CD14-positive monocyte (primary cell): Measurements from ENCODE around the gene MRPS9. TPM values are rescaled to one million over a fixed set of nuclear protein-coding genes. Genes with fewer than 3 reads are reported as not detected.

Source experiments
- DNase-seq, 3 donors: peaks; one replicate each; pipeline ENCODE4 v3.0.0-alpha.2; 2011 to 2022
- H2AFZ ChIP-seq: 2 replicates; pipeline ENCODE4 v1.6.0; 2012; ENCODE audit warnings: mild to moderate bottlenecking, low read depth, low read length, inconsistent platforms; ENCODE audit not compliant: insufficient read depth, poor library complexity, severe bottlenecking
- H3K27ac ChIP-seq, 2 donors: 1 replicate in 1 of 2; 2 replicates in 1 of 2; pipeline ENCODE4 v1.5.1; 2012 to 2013; ENCODE audit warnings: low read length in 2 of 2, control low read depth in 1 of 2, inconsistent platforms in 1 of 2, low read depth in 1 of 2, mild to moderate bottlenecking in 1 of 2
- H3K27me3 ChIP-seq, 2 donors: one replicate each; pipeline versions ENCODE4 v1.6.0 to v1.6.1; 2011 to 2013; ENCODE audit warnings: low read length in 2 of 2; ENCODE audit not compliant: control insufficient read depth in 2 of 2, insufficient read depth in 2 of 2
- H3K36me3 ChIP-seq, 2 donors: replicated peaks in 1 of 2; 1 replicate in 1 of 2; 2 replicates in 1 of 2; pipeline versions ENCODE4 v1.5.1 to v1.6.1; 2012 to 2013; ENCODE audit warnings: low read length in 2 of 2, control low read depth in 1 of 2, inconsistent platforms in 1 of 2, mild to moderate bottlenecking in 1 of 2; ENCODE audit not compliant: insufficient read depth in 2 of 2, control insufficient read depth in 1 of 2
- H3K4me1 ChIP-seq, 2 donors: 1 replicate in 1 of 2; 2 replicates in 1 of 2; pipeline versions ENCODE4 v1.5.1 to v1.6.1; 2012 to 2013; ENCODE audit warnings: low read length in 2 of 2, control low read depth in 1 of 2, inconsistent platforms in 1 of 2, mild to moderate bottlenecking in 1 of 2, moderate library complexity in 1 of 2; ENCODE audit not compliant: insufficient read depth in 2 of 2, control insufficient read depth in 1 of 2
- H3K4me2 ChIP-seq: replicated peaks from 2 replicates; pipeline ENCODE3; 2012; ENCODE audit warnings: low read length, moderate library complexity, mild to moderate bottlenecking; ENCODE audit not compliant: poor library complexity, severe bottlenecking; ENCODE audit errors: extremely low read depth
- H3K4me3 ChIP-seq, 3 experiments: fragments of 200-600 bp in 1 of 3; sonication (generic) in 1 of 3; replicated peaks in 1 of 3; 1 replicate in 2 of 3; 2 replicates in 1 of 3; pipeline ENCODE4 v1.5.1; 2011 to 2013; ENCODE audit warnings: low read length in 3 of 3, mild to moderate bottlenecking in 3 of 3, control low read depth in 2 of 3, low read depth in 2 of 3, inconsistent platforms in 1 of 3, moderate library complexity in 1 of 3
- H3K79me2 ChIP-seq: 2 replicates; pipeline ENCODE4 v1.6.0; 2012; ENCODE audit warnings: mild to moderate bottlenecking, control low read depth, inconsistent platforms, low read length, moderate library complexity; ENCODE audit not compliant: insufficient read depth
- H3K9ac ChIP-seq: 2 replicates; pipeline ENCODE4 v1.6.0; 2017; ENCODE audit warnings: low read length, mild to moderate bottlenecking; ENCODE audit not compliant: insufficient read depth, poor library complexity, severe bottlenecking
- H3K9me3 ChIP-seq, 2 donors: replicated peaks in 1 of 2; 1 replicate in 1 of 2; 2 replicates in 1 of 2; pipeline versions ENCODE4 v1.5.1 to v1.6.1; 2012 to 2013; ENCODE audit warnings: low read length in 2 of 2, control low read depth in 1 of 2; ENCODE audit not compliant: control insufficient read depth in 1 of 2, insufficient read depth in 1 of 2
- H4K20me1 ChIP-seq: 2 replicates; pipeline ENCODE4 v1.6.0; 2012; ENCODE audit warnings: mild to moderate bottlenecking, low read length, control low read depth, moderate library complexity; ENCODE audit not compliant: insufficient read depth
- H3K27ac Mint-ChIP-seq, 7 donors: one replicate each; pipeline ENCODE4 v1.8.0; 2020; ENCODE audit warnings: mild to moderate bottlenecking in 7 of 7, mixed read lengths in 7 of 7, moderate library complexity in 6 of 7, inconsistent platforms in 2 of 7
- H3K27me3 Mint-ChIP-seq, 3 donors: one replicate each; pipeline ENCODE4 v1.8.0; 2021 to 2022; ENCODE audit warnings: low read depth in 3 of 3, mild to moderate bottlenecking in 3 of 3, mixed read lengths in 3 of 3, moderate library complexity in 3 of 3, inconsistent platforms in 1 of 3
- H3K36me3 Mint-ChIP-seq, 2 donors: one replicate each; pipeline ENCODE4 v1.8.0; 2020; ENCODE audit warnings: mixed read lengths in 2 of 2, inconsistent platforms in 1 of 2, mild to moderate bottlenecking in 1 of 2
- H3K4me1 Mint-ChIP-seq: one replicate; pipeline ENCODE4 v1.8.0; 2020; ENCODE audit warnings: mild to moderate bottlenecking, mixed read lengths
- H3K4me3 Mint-ChIP-seq, 2 donors: one replicate each; pipeline ENCODE4 v1.8.0; 2020; ENCODE audit warnings: mild to moderate bottlenecking in 2 of 2, mixed read lengths in 2 of 2, moderate library complexity in 1 of 2
- H3K9me3 Mint-ChIP-seq, 7 donors: one replicate each; pipeline ENCODE4 v1.8.0; 2020 to 2022; ENCODE audit warnings: mixed read lengths in 7 of 7, mild to moderate bottlenecking in 6 of 7, moderate library complexity in 6 of 7, inconsistent platforms in 2 of 7
- WGBS: methylation state at CpG from one replicate; pipeline ENCODE4 v1.1.5; 2013; ENCODE audit warnings: missing lambda C conversion rate; ENCODE audit not compliant: insufficient coverage; 5-methylcytosine and 5-hydroxymethylcytosine counted together
- intact Hi-C, 2 donors: fragments of 100-400 bp; cut with micrococcal nuclease; formaldehyde crosslinking; loops; one replicate each; pipeline versions ENCODE4 v1.15.0 to v1.15.1; 2023
- polyA plus RNA-seq, 3 donors: library from polyadenylated mRNA; depleted of rRNA in 1 of 3; unstranded in 2 of 3; stranded (reverse) in 1 of 3; fragments of 300-500 nt in 2 of 3; fragments of >200 nt in 1 of 3; fragmentation: Illumina TruSeq in 2 of 3; gene quantifications; 1 replicate in 2 of 3; 2 replicates in 1 of 3; pipeline ENCODE4 v1.2.3, GENCODE V29; 2012 to 2021
- TF ChIP-seq, protein P1 (sequence below): fragments of 200-600 bp; IDR thresholded peaks from one replicate; pipeline ENCODE4 v1.8.0; 2022; ENCODE audit warnings: antibody characterized with exemption, mild to moderate bottlenecking

Gene MRPS9
- polyA plus RNA-seq, 3 donors: 9.9 to 12.5 (median 11.6) TPM

DNA sequence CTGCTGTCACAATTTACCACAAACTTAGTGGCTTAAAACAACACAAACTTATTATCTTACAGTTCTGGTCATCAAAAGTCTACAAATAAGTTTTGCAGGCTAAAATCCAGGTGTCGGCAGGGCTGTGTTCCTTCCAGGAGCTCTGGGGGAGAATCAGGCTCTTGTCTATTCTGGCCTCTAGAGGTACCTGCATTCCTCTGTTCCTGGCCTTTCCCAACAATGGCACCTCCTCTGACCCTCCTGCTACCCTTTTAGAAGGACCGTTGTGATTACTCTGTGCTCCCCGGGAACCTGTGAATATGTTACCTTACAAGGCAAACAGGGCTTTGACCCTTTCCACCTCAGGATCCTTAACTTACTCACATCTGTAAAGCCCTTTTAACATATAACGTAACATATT is 98.5 kb downstream of the MRPS9 start:
- Histone ChIP-seq H3K79me2 (no peaks in the 10 kb centered on the region), H2AFZ (no peak overlapping the region), H3K36me3 (no peaks in the 10 kb centered on the region), H3K4me2 (no peak overlapping the region), H3K4me3 (no peak overlapping the region), H3K9me3 (no peaks in the 10 kb centered on the region), H3K27ac (no peak overlapping the region), H3K9ac (no peak overlapping the region), H3K27me3 (no peaks in the 10 kb centered on the region), H3K4me1 (no peaks in the 10 kb centered on the region), H4K20me1 (no peaks in the 10 kb centered on the region)
- 97% methylated on average over 3 of the region's 4 CpGs for WGBS
- TF ChIP-seq, protein P1, sequence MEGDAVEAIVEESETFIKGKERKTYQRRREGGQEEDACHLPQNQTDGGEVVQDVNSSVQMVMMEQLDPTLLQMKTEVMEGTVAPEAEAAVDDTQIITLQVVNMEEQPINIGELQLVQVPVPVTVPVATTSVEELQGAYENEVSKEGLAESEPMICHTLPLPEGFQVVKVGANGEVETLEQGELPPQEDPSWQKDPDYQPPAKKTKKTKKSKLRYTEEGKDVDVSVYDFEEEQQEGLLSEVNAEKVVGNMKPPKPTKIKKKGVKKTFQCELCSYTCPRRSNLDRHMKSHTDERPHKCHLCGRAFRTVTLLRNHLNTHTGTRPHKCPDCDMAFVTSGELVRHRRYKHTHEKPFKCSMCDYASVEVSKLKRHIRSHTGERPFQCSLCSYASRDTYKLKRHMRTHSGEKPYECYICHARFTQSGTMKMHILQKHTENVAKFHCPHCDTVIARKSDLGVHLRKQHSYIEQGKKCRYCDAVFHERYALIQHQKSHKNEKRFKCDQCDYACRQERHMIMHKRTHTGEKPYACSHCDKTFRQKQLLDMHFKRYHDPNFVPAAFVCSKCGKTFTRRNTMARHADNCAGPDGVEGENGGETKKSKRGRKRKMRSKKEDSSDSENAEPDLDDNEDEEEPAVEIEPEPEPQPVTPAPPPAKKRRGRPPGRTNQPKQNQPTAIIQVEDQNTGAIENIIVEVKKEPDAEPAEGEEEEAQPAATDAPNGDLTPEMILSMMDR: no peak
- DNase-seq: no peak
- peaks cover 0 to 2% (median 0%) of the 10 kb centered on the region in 7 donors for H3K9me3 Mint-ChIP-seq
- intact Hi-C loops: no loop called here
- peaks cover 0 to 6% (median 5%) of the 10 kb centered on the region in 3 donors for H3K27me3 Mint-ChIP-seq
- H3K36me3 Mint-ChIP-seq: no peaks in the 10 kb centered on the region
- no peak overlapping the region for H3K27ac Mint-ChIP-seq
- no peak overlapping the region for H3K4me3 Mint-ChIP-seq
- H3K4me1 Mint-ChIP-seq: no peaks in the 10 kb centered on the region

DNA sequence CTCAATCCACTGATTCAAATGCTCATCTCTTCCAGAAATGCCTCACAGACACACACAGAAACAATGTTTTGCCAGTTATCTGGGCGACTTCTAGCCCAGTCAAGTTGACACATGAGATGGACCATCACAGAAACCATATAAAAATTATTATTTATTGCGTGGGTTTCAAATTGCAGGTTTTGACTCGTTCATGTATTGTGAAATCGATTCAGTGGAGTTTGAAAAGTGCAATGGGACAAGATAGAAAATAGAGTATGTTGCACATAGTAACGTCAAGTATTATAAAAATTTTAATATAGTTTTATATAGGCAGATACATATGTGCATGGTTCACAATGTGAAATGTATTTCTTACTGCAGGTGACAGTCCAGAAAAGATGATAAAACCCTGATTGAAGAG is 100.8 kb downstream of the MRPS9 start:
- TF ChIP-seq, protein P1: no peak
- Histone ChIP-seq H3K4me3 (no peak overlapping the region), H4K20me1 (no peaks in the 10 kb centered on the region), H3K4me1 (peaks cover 1 to 4% of the 10 kb centered on the region in 2 donors), H3K27me3 (peaks cover 11 to 20% of the 10 kb centered on the region in 2 donors), H3K27ac (no peak overlapping the region), H2AFZ (no peak overlapping the region), H3K36me3 (no peaks in the 10 kb centered on the region), H3K9ac (no peak overlapping the region), H3K79me2 (no peaks in the 10 kb centered on the region), H3K4me2 (no peak overlapping the region), H3K9me3 (no peaks in the 10 kb centered on the region)
- WGBS: no CpG with 5 or more reads among the region's 5 CpGs
- no peak for DNase-seq
- H3K27ac Mint-ChIP-seq: no peak overlapping the region
- peaks cover 4% of the 10 kb centered on the region for H3K4me1 Mint-ChIP-seq
- H3K4me3 Mint-ChIP-seq: no peak overlapping the region
- H3K27me3 Mint-ChIP-seq: peaks cover 17 to 22% (median 22%) of the 10 kb centered on the region in 3 donors
- H3K36me3 Mint-ChIP-seq: no peaks in the 10 kb centered on the region
- intact Hi-C loops: no loop called here
- peaks cover 0 to 5% (median 2%) of the 10 kb centered on the region in 7 donors for H3K9me3 Mint-ChIP-seq
